NT2/D1 (cell line): ENCODE results near the gene FABP1.

Experiments used
- DNase-seq: peaks from one replicate; pipeline ENCODE4 v3.0.0-alpha.2; 2011; ENCODE audit warnings: low read depth, low spot score
- H3K27me3 ChIP-seq: 2 replicates; pipeline ENCODE4 v1.6.0; 2011; ENCODE audit warnings: mild to moderate bottlenecking; ENCODE audit not compliant: insufficient read length, insufficient read depth
- H3K36me3 ChIP-seq: 2 replicates; pipeline ENCODE4 v1.6.1; 2011; ENCODE audit warnings: mild to moderate bottlenecking, low read length, mixed read lengths; ENCODE audit not compliant: insufficient read depth, insufficient read length
- H3K4me1 ChIP-seq: 2 replicates; pipeline ENCODE4 v1.5.1; 2011; ENCODE audit not compliant: insufficient read depth, insufficient read length
- H3K4me3 ChIP-seq: 2 replicates; pipeline ENCODE4 v1.5.1; 2011; ENCODE audit warnings: low read depth; ENCODE audit not compliant: insufficient read length
- H3K9ac ChIP-seq: 2 replicates; pipeline ENCODE4 v1.6.0; 2011; ENCODE audit warnings: low read depth; ENCODE audit not compliant: insufficient read length
- H3K9me3 ChIP-seq: 2 replicates; pipeline ENCODE4 v1.5.1; 2011; ENCODE audit warnings: mild to moderate bottlenecking, low read length; ENCODE audit not compliant: insufficient read depth
- SUZ12 ChIP-seq: IDR thresholded peaks from 2 replicates; pipeline ENCODE4 v1.6.1; 2011; ENCODE audit not compliant: insufficient read length, insufficient read depth; ENCODE audit errors: extremely low read depth
- YY1 ChIP-seq: IDR thresholded peaks from 2 replicates; pipeline ENCODE4 v1.6.1; 2011; ENCODE audit not compliant: insufficient read length, insufficient read depth
- ZNF274 ChIP-seq: IDR thresholded peaks from 2 replicates; pipeline ENCODE4 v1.6.1; 2011; ENCODE audit warnings: mild to moderate bottlenecking, low read depth, low read length

The FABP1 gene

GRCh38 chr2:88127638-88127887, 299 bp downstream of the FABP1 start:
- Histone ChIP-seq H3K9ac (no peak overlapping the region), H3K4me3 (no peak overlapping the region), H3K27me3 (no peaks in the 10 kb centered on the region), H3K9me3 (no peaks in the 10 kb centered on the region), H3K4me1 (no peaks in the 10 kb centered on the region), H3K36me3 (no peaks in the 10 kb centered on the region)
- no peak for TF ChIP-seq YY1
- TF ChIP-seq ZNF274, result no peak
- no peak for TF ChIP-seq SUZ12
- no peak for DNase-seq

DNA sequence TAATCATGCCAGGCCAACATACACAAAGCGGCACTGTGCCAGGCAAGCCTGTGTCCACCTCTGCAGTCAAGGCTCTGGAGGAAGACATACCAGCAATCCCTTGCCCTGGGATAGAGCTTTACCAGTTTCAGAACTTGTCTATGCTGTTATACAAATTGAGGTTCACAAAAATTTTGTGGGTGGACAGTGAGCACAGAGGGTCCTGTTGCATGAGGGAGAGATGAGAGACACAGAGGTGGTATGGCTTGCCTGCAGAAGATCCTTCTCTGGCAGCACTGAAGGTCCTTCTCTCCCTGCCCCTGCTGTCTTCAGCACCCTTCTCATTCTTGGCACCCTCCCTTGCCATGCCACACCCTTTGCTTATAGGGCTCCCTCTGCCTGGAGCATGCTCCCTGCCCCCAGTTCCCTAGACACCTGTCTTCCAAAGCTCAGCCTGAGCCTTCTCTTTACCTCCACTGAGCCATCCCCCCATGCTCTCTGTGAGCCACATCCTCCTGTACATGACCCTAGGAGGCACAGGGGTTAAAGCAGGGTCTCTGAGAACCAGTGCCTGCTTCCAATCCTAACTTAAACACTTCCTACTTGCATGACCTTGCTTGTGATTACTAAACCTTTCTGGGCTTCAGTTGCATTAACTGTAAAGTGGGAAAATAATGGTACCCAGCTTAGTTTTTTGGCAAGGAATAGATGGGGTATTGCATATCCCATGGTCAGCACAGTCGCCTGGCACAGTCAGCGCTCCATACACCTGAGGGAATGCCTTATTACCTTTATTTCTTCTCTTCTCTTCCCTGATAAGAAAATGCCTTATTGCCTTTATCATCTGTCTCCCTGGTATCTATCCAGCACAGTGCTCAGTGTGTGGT, 857 bp downstream of the FABP1 start:
- Histone ChIP-seq H3K4me3 (no peak overlapping the region), H3K9me3 (no peaks in the 10 kb centered on the region), H3K27me3 (no peaks in the 10 kb centered on the region), H3K36me3 (no peaks in the 10 kb centered on the region), H3K9ac (no peak overlapping the region), H3K4me1 (no peaks in the 10 kb centered on the region)
- no peak for DNase-seq
- no peak for TF ChIP-seq ZNF274
- no peak for TF ChIP-seq YY1
- TF ChIP-seq SUZ12, result no peak

DNA sequence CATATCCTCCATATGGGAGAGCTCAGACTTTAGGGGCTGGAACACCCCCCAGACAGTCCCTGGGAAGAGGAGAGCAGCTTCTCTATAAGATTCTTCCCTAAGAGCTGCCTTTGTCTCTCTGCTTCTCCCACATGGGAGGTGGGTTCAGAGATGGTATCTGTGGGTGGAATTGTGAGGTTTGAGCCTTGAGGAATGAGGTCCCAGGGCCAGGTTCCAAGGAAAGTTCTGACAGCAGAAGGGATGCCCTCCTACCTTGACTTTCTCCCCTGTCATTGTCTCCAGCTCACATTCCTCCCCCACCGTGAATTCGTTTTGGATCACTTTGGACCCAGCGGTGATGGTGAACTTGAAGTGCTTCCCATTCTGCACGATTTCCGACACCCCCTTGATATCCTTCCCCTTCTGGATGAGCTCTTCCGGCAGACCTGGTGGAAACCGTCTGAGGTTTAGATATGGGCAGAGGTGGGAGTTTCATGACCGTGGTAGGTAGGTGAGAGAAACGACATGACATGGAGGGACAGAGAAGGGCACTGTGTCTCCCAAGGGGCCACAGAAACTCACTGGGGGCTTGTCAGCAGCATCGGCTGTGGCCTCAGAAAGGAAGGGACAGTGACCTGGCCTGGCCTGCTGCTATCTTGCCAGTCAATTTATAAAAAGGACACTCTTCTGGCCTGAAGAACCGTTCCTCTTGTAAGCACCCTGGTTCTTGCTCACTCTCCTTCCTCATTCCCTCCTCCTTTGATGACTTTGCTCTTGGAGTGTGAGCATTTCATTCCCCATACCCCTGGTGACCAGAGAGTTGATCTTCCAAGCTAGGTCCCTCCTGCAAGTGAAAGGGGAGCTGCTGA, 1.7 kb downstream of the FABP1 start:
- Histone ChIP-seq H3K9me3 (no peaks in the 10 kb centered on the region), H3K4me1 (no peaks in the 10 kb centered on the region), H3K4me3 (no peak overlapping the region), H3K9ac (no peak overlapping the region), H3K27me3 (no peaks in the 10 kb centered on the region), H3K36me3 (no peaks in the 10 kb centered on the region)
- DNase-seq, result no peak
- no peak for TF ChIP-seq YY1
- no peak for TF ChIP-seq SUZ12
- TF ChIP-seq ZNF274, result no peak

GRCh38 chr2:88125344-88125923, 2.4 kb downstream of the FABP1 start:
- TF ChIP-seq SUZ12 (no peak), YY1 (no peak), ZNF274 (no peak)
- Histone ChIP-seq H3K4me3 (no peak overlapping the region), H3K9me3 (no peaks in the 10 kb centered on the region), H3K4me1 (no peaks in the 10 kb centered on the region), H3K9ac (no peak overlapping the region), H3K36me3 (no peaks in the 10 kb centered on the region), H3K27me3 (no peaks in the 10 kb centered on the region)
- DNase-seq, result no peak

- DNase-seq, result no peak
- H3K4me3 ChIP-seq, result no peak overlapping the region
- H3K4me1 ChIP-seq, result no peaks in the 10 kb centered on the region
- H3K9me3 ChIP-seq, result no peaks in the 10 kb centered on the region
- H3K36me3 ChIP-seq, result no peaks in the 10 kb centered on the region
- no peak overlapping the region for H3K9ac ChIP-seq
- H3K27me3 ChIP-seq, result no peaks in the 10 kb centered on the region
- no peak for TF ChIP-seq YY1
- TF ChIP-seq ZNF274, result no peak
- TF ChIP-seq SUZ12, result no peak
Observed at GRCh38 chr2:88123975-88124917, 3.6 kb downstream of the FABP1 start.

GRCh38 chr2:88123164-88123974, 4.5 kb downstream of the FABP1 start:
- no peaks in the 10 kb centered on the region for H3K4me1 ChIP-seq
- H3K27me3 ChIP-seq, result no peaks in the 10 kb centered on the region
- TF ChIP-seq YY1 (no peak), ZNF274 (no peak), SUZ12 (no peak)
- H3K4me3 ChIP-seq, result no peak overlapping the region
- no peaks in the 10 kb centered on the region for H3K9me3 ChIP-seq
- no peak for DNase-seq
- no peaks in the 10 kb centered on the region for H3K36me3 ChIP-seq
- no peak overlapping the region for H3K9ac ChIP-seq
